Neural crest cell (in vitro differentiated cells): Measurements from ENCODE around the gene SMC1A. TPM values are rescaled to one million over a fixed set of nuclear protein-coding genes. Genes with fewer than 3 reads are reported as not detected.

Experiments used
- DNase-seq: peaks from one replicate; pipeline ENCODE4 v3.0.0; 2021; ENCODE audit warnings: low read depth, mixed read lengths, low spot score
- H3K27ac Mint-ChIP-seq: one replicate; pipeline ENCODE4 v1.8.0; 2021; ENCODE audit warnings: mild to moderate bottlenecking, mixed read lengths; ENCODE audit not compliant: unreplicated experiment
- H3K27me3 Mint-ChIP-seq: 2 replicates; pipeline ENCODE4 v1.8.0; 2021; ENCODE audit warnings: low read depth, mild to moderate bottlenecking, mixed read lengths
- H3K36me3 Mint-ChIP-seq: 2 replicates; pipeline ENCODE4 v1.8.0; 2021; ENCODE audit warnings: low read depth, mild to moderate bottlenecking, mixed read lengths
- H3K4me1 Mint-ChIP-seq: 2 replicates; pipeline ENCODE4 v1.8.0; 2021; ENCODE audit warnings: mixed read lengths
- H3K4me3 Mint-ChIP-seq: one replicate; pipeline ENCODE4 v1.8.0; 2021; ENCODE audit warnings: mild to moderate bottlenecking, mixed read lengths
- H3K9me3 Mint-ChIP-seq: 2 replicates; pipeline ENCODE4 v1.8.0; 2021; ENCODE audit warnings: mixed read lengths
- CTCF ChIP-seq: fragments of 200-600 bp; sonication (generic); conservative IDR thresholded peaks from 2 replicates; pipeline ENCODE4 v1.5.0; 2021; ENCODE audit warnings: antibody characterized with exemption, mild to moderate bottlenecking
- total RNA-seq: library from RNA; stranded (reverse); gene quantifications from 2 replicates; pipeline ENCODE4 v1.2.1, GENCODE V29; 2021

The SMC1A gene
- total RNA-seq, 1 donor from 2014 or later, result 129 TPM

- Mint-ChIP-seq H3K27me3 (peaks cover 34% of the 10 kb centered on the region), H3K4me1 (peaks cover 8% of the 10 kb centered on the region), H3K36me3 (no peaks in the 10 kb centered on the region), H3K4me3 (peak overlapping the region; percentile 78), H3K9me3 (no peaks in the 10 kb centered on the region), H3K27ac (no peak overlapping the region)
- TF ChIP-seq CTCF, result no peak
- no peak for DNase-seq
These were observed 18.4 kb upstream of the SMC1A start for GRCh38 chrX:53440621-53441517.

DNA sequence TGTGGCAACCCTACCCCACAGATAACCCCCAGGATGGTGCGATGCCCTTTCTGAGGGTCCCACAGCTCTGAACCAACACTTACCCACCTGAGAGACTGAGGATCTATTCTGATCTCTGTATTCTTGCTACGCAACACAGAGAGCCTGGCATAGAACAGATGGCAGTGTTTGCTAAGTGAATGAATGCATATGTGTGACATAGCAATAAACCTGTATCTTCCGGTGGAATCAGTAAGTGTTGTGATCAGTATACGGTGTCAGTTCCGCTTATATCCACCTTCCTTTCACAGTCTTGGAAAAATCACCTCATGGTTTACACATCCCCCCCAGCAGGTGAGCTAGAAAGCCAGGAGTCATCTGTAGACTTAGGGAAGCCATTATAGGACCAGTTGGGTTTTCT, 17.6 kb upstream of the SMC1A start:
- Mint-ChIP-seq H3K27me3 (peaks cover 34% of the 10 kb centered on the region), H3K4me1 (peaks cover 8% of the 10 kb centered on the region), H3K36me3 (no peaks in the 10 kb centered on the region), H3K9me3 (no peaks in the 10 kb centered on the region), H3K4me3 (peak overlapping the region; percentile 16), H3K27ac (no peak overlapping the region)
- TF ChIP-seq CTCF, result no peak
- no peak for DNase-seq

DNA sequence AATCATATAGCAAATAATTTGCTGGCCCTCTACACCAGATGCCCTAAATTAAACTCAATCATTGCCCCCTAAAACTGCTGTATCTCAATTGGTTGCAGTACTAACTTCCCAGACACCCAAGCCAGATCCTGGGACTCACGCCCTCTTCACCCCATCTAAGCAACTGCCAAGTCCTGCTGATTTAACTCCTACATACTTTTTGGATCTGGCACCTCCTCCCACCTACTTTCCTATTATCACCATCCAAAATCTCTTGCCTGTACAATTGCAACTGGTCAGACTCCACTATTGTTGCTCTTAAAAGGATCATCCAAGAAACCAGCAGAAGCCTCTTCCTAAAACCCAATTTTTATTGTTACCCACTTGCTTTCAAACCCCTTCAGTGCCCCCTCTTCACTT, 16.4 kb upstream of the SMC1A start:
- Mint-ChIP-seq H3K36me3 (no peaks in the 10 kb centered on the region), H3K4me1 (peaks cover 17% of the 10 kb centered on the region), H3K27ac (no peak overlapping the region), H3K9me3 (no peaks in the 10 kb centered on the region), H3K4me3 (no peak overlapping the region), H3K27me3 (peaks cover 34% of the 10 kb centered on the region)
- no peak for DNase-seq
- no peak for TF ChIP-seq CTCF

DNA sequence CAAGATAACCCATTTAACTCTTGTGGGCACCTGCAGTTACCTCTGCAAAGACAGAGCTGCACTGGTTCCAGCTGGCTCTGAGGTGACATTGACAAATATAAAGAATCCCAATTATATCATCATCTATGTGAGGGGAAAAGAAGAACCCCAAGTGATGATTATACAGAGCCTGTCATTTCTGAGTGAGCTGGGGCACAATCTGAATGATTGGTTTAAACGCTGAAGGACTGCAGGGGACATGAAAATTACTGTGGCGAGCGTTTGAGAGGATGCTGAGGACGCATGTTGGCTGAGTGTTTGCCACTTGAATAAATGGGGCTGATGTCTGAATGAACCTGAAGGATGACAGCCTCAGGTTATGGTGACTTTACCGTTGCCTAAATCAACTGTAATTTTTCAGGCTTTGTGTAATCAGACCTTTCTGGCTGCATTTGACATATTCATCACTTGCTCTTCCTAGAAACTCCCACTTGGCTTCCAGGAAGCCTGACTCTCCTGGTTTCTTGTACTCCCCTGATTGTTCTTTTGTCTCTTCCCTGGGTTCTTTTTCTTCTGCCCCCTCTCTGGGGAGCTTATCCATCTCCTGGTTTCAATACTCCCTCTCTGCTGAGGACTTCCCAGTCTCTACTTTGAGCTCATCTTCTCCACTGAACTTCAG, 15.8 kb upstream of the SMC1A start:
- Mint-ChIP-seq H3K27ac (no peak overlapping the region), H3K27me3 (peaks cover 34% of the 10 kb centered on the region), H3K4me3 (no peak overlapping the region), H3K36me3 (no peaks in the 10 kb centered on the region), H3K4me1 (peaks cover 17% of the 10 kb centered on the region), H3K9me3 (no peaks in the 10 kb centered on the region)
- no peak for TF ChIP-seq CTCF
- no peak for DNase-seq

DNA sequence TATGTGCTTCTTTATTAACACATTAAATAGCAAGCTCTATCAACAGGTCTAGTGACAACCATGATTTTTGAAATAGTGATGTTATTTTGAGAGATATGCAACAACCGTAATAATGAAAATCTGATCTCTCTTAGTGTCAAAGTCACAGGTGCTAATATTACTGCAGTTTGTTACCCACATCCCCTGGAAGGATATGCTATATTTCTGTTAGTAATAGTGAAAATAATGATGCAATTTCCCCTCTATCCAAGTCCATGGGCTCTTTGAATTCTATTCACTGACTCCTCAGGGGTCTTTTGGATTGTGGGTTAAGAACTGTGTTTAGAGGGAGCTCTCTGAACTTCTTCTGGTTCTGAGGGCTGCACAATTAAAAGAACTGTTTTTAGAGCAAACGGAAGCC, 14.8 kb upstream of the SMC1A start:
- TF ChIP-seq CTCF, result no peak
- H3K36me3 Mint-ChIP-seq, result no peaks in the 10 kb centered on the region
- H3K9me3 Mint-ChIP-seq, result no peaks in the 10 kb centered on the region
- peaks cover 34% of the 10 kb centered on the region for H3K27me3 Mint-ChIP-seq
- H3K4me1 Mint-ChIP-seq, result peaks cover 17% of the 10 kb centered on the region
- H3K4me3 Mint-ChIP-seq, result no peak overlapping the region
- DNase-seq, result no peak
- no peak overlapping the region for H3K27ac Mint-ChIP-seq
